ENCODE measurements around the gene SCO2.

Gene SCO2, protein sequence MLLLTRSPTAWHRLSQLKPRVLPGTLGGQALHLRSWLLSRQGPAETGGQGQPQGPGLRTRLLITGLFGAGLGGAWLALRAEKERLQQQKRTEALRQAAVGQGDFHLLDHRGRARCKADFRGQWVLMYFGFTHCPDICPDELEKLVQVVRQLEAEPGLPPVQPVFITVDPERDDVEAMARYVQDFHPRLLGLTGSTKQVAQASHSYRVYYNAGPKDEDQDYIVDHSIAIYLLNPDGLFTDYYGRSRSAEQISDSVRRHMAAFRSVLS

DNA sequence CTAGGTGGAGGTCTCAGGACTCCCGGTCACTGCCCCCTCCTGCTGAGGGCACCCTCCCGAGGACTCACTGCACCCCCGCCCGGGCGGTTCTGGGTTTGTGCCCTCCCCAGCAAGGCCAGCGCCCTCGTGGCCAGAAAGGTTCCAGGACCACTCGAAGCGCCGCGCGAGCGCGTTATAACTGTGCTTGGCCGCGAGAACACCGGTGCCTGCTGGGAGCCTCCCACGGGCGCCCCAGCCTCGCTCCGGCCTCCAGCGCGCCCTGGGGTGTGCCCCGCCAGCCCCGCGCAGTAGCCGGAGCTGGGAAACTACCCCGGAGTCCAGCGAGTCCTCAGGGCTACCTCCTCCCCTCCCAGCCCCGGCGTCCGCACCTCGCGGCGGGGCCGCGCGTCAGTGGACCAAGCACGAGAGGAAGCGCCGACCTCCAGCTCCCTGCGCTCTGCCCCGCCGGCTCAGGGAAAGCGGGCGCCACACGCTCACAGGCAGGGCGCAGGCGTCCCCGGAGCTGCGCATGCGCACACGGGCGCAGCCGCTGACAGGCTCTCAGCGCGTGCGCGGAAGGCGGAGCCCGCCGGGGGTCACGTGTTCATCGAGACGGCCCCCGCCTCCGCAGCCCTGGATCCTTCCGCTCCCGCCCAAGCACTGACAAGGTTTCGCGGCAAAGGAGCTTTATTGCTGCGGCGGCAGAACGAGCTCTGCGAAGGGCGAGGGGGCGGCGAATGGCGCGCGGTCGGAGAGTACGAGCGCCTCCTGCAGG is at the start of gene SCO2:
SCO2 (minus strand) TSS at position 495 of the 754 bp plus-strand sequence. CDS start 1,187 bp downstream, outside the sequence.
- DNase-seq (ENCODE audit: extremely low read depth, insufficient read length), result peak; percentile 100
- no peaks in the 10 kb centered on the region for H3K27me3 ChIP-seq (replicated peaks; ENCODE audit: control insufficient read depth, insufficient read depth, low read length)
- peaks cover 31% of the 10 kb centered on the region for H3K36me3 ChIP-seq (ENCODE audit: control insufficient read depth, insufficient read depth, low read length)
- TF ChIP-seq, protein P1, sequence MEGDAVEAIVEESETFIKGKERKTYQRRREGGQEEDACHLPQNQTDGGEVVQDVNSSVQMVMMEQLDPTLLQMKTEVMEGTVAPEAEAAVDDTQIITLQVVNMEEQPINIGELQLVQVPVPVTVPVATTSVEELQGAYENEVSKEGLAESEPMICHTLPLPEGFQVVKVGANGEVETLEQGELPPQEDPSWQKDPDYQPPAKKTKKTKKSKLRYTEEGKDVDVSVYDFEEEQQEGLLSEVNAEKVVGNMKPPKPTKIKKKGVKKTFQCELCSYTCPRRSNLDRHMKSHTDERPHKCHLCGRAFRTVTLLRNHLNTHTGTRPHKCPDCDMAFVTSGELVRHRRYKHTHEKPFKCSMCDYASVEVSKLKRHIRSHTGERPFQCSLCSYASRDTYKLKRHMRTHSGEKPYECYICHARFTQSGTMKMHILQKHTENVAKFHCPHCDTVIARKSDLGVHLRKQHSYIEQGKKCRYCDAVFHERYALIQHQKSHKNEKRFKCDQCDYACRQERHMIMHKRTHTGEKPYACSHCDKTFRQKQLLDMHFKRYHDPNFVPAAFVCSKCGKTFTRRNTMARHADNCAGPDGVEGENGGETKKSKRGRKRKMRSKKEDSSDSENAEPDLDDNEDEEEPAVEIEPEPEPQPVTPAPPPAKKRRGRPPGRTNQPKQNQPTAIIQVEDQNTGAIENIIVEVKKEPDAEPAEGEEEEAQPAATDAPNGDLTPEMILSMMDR (IDR thresholded peaks at IDR 0.05; ENCODE audit: insufficient read depth, low read length, poor library complexity, severe bottlenecking), result peak; percentile 31
- peak within 1 kb of the TSS; percentile 78 for H3K4me3 ChIP-seq (replicated peaks; ENCODE audit: low read depth, low read length)

DNA sequence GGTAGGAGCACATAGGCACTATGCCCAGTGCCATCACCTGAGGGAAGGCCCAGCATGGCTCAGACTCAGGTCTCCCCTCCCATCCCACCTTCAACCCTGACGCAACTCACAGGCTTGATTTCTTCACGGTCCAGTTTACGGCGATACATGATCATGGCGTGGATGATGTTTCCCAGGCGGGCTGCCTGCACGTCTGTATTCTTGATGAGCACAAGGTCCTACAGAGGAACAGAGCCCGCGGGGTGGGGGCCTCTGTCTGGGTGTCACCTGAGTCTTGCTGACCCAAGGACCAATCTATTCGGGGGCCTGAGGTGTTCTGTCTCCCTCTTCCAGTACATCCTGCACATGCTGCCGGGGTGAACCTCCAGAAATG is 49.0 kb upstream of the SCO2 start:
- no peaks in the 10 kb centered on the region for H3K27me3 ChIP-seq (replicated peaks; ENCODE audit: control insufficient read depth, insufficient read depth, low read length)
- peaks cover 54% of the 10 kb centered on the region for H3K36me3 ChIP-seq (ENCODE audit: control insufficient read depth, insufficient read depth, low read length)
- H3K4me3 ChIP-seq (replicated peaks; ENCODE audit: low read depth, low read length), result no peak overlapping the region
- DNase-seq (ENCODE audit: extremely low read depth, insufficient read length), result no peak
- TF ChIP-seq, protein P1 (IDR thresholded peaks at IDR 0.05; ENCODE audit: insufficient read depth, low read length, poor library complexity, severe bottlenecking), result no peak

DNA sequence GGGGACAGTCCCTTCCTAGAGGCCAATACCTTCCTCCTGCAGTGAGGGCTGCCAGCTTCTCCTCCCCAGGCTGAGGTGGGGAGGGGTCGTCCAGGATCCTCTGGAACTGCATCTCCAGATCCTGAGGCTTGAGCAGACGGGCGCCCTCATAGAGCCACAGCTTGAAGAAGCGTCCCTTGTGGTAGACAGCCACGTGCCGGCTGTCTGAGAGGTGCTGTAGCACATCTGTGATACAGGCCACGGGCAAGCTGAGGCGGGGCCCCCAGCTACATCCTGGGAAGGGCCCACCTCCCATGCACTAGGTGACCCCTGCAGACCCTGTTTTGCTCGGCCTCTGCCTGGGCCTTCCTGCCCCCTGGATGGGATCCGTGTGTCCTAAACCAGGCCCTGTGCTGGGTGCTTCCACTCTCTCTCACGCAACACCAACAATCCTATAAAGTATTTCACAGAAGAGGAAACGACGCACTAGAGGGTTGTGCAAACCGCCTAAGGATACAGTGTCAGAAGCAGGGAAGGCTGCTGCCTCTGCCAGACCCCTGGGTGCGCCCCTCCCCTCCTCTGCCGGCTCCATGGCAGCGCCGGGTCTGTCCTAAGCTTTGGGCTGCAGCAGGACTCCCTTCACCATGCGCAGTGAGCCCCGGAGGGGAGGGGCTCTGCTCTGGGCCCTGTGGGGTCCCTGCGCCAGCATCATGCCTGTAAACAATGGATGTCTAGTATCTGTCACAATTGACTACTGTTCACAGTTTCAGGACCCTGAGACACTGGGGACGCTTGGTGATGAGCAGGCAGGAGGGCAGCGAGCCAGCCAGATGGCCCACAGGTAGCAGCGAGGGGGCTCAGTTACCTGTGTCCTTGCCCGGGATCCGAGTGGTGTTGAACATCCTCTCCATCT is 48.3 kb upstream of the SCO2 start:
- TF ChIP-seq, protein P1 (IDR thresholded peaks at IDR 0.05; ENCODE audit: insufficient read depth, low read length, poor library complexity, severe bottlenecking), result no peak
- Histone ChIP-seq H3K36me3 (ENCODE audit: control insufficient read depth, insufficient read depth, low read length) (peaks cover 55% of the 10 kb centered on the region), H3K27me3 (replicated peaks; ENCODE audit: control insufficient read depth, insufficient read depth, low read length) (no peaks in the 10 kb centered on the region), H3K4me3 (replicated peaks; ENCODE audit: low read depth, low read length) (no peak overlapping the region)
- no peak for DNase-seq (ENCODE audit: extremely low read depth, insufficient read length)

DNA sequence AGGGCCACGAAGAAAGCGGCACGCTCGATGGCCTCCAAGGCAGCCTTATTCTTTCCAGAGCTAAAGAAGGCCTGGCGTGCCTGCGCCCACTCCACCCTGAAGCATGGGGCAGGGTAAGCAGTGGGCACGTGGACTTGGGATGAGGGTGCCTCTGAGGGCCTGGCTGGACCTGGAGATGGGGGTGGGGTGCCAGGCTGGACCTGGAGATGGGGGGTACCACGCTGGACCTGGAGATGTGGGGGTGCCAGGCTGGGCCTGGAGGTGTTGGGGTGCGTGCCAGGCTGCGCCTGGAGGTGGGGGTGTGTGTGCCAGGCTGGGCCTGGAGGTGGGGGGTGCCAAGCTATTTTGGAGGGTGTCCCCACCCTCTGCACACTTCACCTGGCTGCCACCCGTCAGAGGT is 47.6 kb upstream of the SCO2 start:
- TF ChIP-seq, protein P1 (IDR thresholded peaks at IDR 0.05; ENCODE audit: insufficient read depth, low read length, poor library complexity, severe bottlenecking), result no peak
- Histone ChIP-seq H3K4me3 (replicated peaks; ENCODE audit: low read depth, low read length) (no peak overlapping the region), H3K27me3 (replicated peaks; ENCODE audit: control insufficient read depth, insufficient read depth, low read length) (no peaks in the 10 kb centered on the region), H3K36me3 (ENCODE audit: control insufficient read depth, insufficient read depth, low read length) (peaks cover 58% of the 10 kb centered on the region)
- DNase-seq (ENCODE audit: extremely low read depth, insufficient read length), result no peak

DNA sequence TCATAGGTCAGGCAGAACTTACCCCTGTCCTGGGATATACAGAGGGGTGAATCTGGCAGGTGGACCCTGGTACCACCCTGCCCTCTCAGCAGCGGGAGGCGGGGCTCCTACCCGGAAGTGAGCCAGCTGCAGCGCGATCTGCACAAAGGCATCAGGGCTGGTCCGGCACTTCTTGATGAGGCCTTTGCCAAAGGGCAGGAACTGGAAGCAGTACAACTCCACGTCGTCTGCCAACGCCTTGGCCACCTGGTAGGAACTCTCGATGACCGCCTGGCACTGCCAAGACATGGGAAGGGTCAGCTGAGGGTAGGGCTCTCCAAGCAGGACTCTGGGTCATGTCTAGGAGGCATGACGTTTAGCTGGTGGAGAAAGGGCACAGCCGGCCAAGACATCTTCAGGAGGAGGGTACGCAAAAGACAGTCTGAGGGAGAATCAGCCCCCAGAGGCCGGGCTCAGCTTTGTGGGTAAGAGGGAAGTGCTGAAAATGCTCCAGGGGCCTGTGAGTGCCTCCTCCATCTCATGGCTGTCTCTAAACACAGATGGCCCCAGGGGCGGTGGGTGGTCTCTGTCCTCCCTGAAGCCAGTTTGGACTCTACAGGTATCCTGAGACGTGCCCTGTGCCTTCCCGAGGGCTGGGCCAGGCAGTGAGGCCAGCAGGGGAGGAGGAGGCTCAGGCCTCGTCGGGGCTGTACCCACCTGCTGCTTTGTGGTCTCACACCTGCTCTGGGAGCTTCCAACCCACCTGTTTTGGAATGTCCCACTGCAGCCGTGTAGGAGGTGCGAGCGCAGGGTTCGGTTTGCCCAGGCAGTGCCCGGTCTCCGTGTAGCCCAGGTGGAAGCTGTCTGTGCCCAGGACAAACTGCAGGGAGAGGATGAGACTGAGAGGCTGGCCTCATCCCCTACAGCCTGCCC is 46.1 kb upstream of the SCO2 start:
- no peaks in the 10 kb centered on the region for H3K27me3 ChIP-seq (replicated peaks; ENCODE audit: control insufficient read depth, insufficient read depth, low read length)
- no peak for DNase-seq (ENCODE audit: extremely low read depth, insufficient read length)
- H3K36me3 ChIP-seq (ENCODE audit: control insufficient read depth, insufficient read depth, low read length), result peaks cover 53% of the 10 kb centered on the region
- TF ChIP-seq, protein P1 (IDR thresholded peaks at IDR 0.05; ENCODE audit: insufficient read depth, low read length, poor library complexity, severe bottlenecking), result no peak
- no peak overlapping the region for H3K4me3 ChIP-seq (replicated peaks; ENCODE audit: low read depth, low read length)

All from GM06990 (cell line).